Calu3 (cell line): ENCODE data around the gene AKIRIN1. TPM values are rescaled to one million over a fixed set of nuclear protein-coding genes. Genes with fewer than 3 reads are reported as not detected.
"Not testable (repeated sequence)": the region's sequence is repeated elsewhere in the genome, so short reads cannot be mapped to it uniquely, and the experiment has no call there.

ENCODE experiments used
- BruUV-seq: library from RNA; stranded (reverse); fragments of 400-500 nt; replicated peaks from 2 replicates; lab custom pipeline; 2021; lab: Mats Ljungman, UMichigan
- CTCF ChIA-PET: fragments of 300-600 bp; sonication (Branson Sonifier 250); formaldehyde crosslinking; loops from one replicate; lab custom pipeline; 2022; ENCODE audit warnings: antibody characterized with exemption; lab: Charles Lee
- DNase-seq: peaks from one replicate; pipeline ENCODE4 v3.0.0; 2022
- H3K27ac Mint-ChIP-seq: one replicate; pipeline ENCODE4 v1.8.0; 2022; ENCODE audit warnings: mixed read lengths; ENCODE audit not compliant: unreplicated experiment
- H3K27me3 Mint-ChIP-seq: one replicate; pipeline ENCODE4 v1.8.0; 2022; ENCODE audit warnings: mixed read lengths; ENCODE audit not compliant: unreplicated experiment
- H3K36me3 Mint-ChIP-seq: one replicate; pipeline ENCODE4 v1.8.0; 2022; ENCODE audit warnings: mild to moderate bottlenecking, moderate library complexity, mixed read lengths; ENCODE audit not compliant: insufficient read depth, unreplicated experiment
- H3K4me1 Mint-ChIP-seq: one replicate; pipeline ENCODE4 v1.8.0; 2022; ENCODE audit warnings: mild to moderate bottlenecking, low read depth, mixed read lengths; ENCODE audit not compliant: unreplicated experiment
- H3K4me3 Mint-ChIP-seq: one replicate; pipeline ENCODE4 v1.8.0; 2022; ENCODE audit warnings: mild to moderate bottlenecking, low read depth, moderate library complexity, mixed read lengths; ENCODE audit not compliant: unreplicated experiment
- H3K9me3 Mint-ChIP-seq: one replicate; pipeline ENCODE4 v1.8.0; 2022; ENCODE audit warnings: low read depth, mixed read lengths; ENCODE audit not compliant: unreplicated experiment
- intact Hi-C: fragments of 100-400 bp; cut with micrococcal nuclease; formaldehyde crosslinking; loops from one replicate; pipeline ENCODE4 v1.10.0; 2022; ENCODE audit not compliant: unreplicated experiment
- total RNA-seq: library from RNA; stranded (reverse); gene quantifications from 2 replicates; pipeline ENCODE4 v1.2.3, GENCODE V29; 2022
- TF ChIP-seq, protein P1 (sequence below): fragments of 200-600 bp; IDR thresholded peaks from one replicate; pipeline ENCODE4 v1.8.0; 2022; ENCODE audit warnings: antibody characterized with exemption; ENCODE audit not compliant: unreplicated experiment

AKIRIN1 gene
- total RNA-seq, 1 experiment from 2014 or later = 69.1 TPM

DNA sequence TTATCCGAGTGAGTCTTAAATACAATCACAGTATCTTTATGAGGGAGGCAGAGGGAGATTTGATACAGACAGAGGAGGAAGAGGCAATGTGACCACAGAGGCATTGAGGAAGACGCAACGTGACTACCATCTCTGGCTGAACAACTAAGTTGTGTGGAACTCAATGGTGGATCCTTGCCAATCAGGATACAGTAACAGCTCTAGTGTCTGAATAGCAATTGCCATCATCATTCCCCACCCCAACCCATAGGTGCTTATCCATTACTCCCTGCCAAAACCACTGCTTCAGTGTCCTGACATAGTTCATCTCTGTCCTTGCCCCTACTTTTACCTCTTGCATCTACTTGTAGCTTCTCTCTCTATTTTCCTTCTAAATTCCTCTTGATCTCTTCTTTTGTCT is 29.0 kb upstream of the AKIRIN1 start:
- TF ChIP-seq, protein P1, sequence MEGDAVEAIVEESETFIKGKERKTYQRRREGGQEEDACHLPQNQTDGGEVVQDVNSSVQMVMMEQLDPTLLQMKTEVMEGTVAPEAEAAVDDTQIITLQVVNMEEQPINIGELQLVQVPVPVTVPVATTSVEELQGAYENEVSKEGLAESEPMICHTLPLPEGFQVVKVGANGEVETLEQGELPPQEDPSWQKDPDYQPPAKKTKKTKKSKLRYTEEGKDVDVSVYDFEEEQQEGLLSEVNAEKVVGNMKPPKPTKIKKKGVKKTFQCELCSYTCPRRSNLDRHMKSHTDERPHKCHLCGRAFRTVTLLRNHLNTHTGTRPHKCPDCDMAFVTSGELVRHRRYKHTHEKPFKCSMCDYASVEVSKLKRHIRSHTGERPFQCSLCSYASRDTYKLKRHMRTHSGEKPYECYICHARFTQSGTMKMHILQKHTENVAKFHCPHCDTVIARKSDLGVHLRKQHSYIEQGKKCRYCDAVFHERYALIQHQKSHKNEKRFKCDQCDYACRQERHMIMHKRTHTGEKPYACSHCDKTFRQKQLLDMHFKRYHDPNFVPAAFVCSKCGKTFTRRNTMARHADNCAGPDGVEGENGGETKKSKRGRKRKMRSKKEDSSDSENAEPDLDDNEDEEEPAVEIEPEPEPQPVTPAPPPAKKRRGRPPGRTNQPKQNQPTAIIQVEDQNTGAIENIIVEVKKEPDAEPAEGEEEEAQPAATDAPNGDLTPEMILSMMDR = no peak
- Mint-ChIP-seq H3K4me3 (no peak overlapping the region), H3K9me3 (no peaks in the 10 kb centered on the region), H3K36me3 (no peaks in the 10 kb centered on the region), H3K27ac (no peak overlapping the region), H3K27me3 (no peaks in the 10 kb centered on the region), H3K4me1 (peaks cover 30% of the 10 kb centered on the region)
- DNase-seq = no peak
- no TSS peak for BruUV-seq
- intact Hi-C loops = no loop called here
- CTCF ChIA-PET = no interaction called here

DNA sequence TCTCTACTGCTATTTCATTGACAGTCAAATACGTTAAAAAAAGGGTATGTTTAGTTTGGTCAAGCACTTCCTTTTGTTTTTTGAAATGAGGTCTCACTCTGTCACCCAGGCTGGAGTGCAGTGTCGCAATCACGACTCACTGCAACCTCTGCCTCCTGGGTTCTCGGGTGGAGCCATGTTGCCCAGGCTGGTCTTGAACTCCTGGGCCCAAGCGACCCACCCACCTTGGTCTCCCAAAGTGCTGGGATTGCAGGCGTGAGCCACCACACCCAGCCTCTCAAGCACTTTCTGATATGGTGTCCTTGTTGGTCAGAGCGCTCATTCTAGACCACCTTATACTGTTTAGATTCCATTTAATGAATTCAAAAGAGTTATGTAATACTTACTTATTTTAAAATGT is 28.5 kb upstream of the AKIRIN1 start:
- H3K4me1 Mint-ChIP-seq = peaks cover 30% of the 10 kb centered on the region
- intact Hi-C loops = no loop called here
- no TSS peak for BruUV-seq
- no peak for DNase-seq
- H3K36me3 Mint-ChIP-seq = no peaks in the 10 kb centered on the region
- H3K4me3 Mint-ChIP-seq = no peak overlapping the region
- no peak overlapping the region for H3K27ac Mint-ChIP-seq
- TF ChIP-seq, protein P1 = no peak
- H3K27me3 Mint-ChIP-seq = no peaks in the 10 kb centered on the region
- H3K9me3 Mint-ChIP-seq = no peaks in the 10 kb centered on the region
- CTCF ChIA-PET = no interaction called here

DNA sequence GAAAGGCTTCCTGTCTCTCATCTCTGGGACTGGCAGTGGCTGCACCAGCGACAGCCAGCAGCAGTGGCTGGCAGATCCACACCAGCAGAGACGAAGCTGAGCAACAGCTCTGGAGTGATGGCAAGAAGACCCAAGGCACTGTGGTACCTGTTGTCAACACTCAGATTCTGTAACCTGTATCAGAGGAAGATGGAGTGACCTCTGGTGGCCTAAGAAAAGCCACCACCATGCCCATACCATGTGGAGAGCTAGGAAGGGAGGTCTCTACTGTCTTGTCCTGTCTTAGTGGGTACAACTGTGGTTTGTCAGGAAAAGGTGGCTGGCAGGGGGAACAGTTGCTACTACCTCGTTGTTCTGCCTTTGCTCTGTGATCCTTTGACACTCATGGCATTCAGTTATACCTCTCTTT is 26.9 kb upstream of the AKIRIN1 start:
- intact Hi-C loops = no loop called here
- H3K27ac Mint-ChIP-seq = no peak overlapping the region
- H3K36me3 Mint-ChIP-seq = no peaks in the 10 kb centered on the region
- no peaks in the 10 kb centered on the region for H3K9me3 Mint-ChIP-seq
- H3K4me3 Mint-ChIP-seq = no peak overlapping the region
- H3K4me1 Mint-ChIP-seq = peaks cover 32% of the 10 kb centered on the region
- TF ChIP-seq, protein P1 = no peak
- CTCF ChIA-PET = no interaction called here
- no peaks in the 10 kb centered on the region for H3K27me3 Mint-ChIP-seq
- no TSS peak for BruUV-seq
- peak; percentile 17 for DNase-seq

DNA sequence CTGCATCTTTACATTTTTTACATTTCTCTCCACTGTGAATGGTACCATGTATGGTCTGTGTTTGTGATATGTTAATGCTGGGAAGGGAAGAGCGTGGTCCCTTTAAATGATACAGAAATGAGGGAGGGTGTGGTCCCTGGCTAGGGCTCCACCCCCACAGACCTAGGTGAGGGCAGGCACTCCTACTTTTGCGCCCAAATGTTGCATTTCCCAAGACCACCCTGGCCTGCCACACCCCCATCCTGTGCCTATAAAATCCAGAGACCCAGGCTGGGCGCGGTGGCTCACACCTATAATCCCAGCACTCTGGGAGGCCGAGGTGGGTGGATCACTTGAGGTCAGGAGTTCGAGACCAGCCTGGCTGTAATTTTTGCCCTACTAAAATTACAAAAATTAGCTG is 17.9 kb upstream of the AKIRIN1 start:
- CTCF ChIA-PET, H3K36me3 Mint-ChIP-seq, H3K9me3 Mint-ChIP-seq, DNase-seq, intact Hi-C loops, H3K27ac Mint-ChIP-seq, BruUV-seq, H3K4me3 Mint-ChIP-seq, H3K27me3 Mint-ChIP-seq: not testable (repeated sequence)
- peaks cover 18% of the 10 kb centered on the region for H3K4me1 Mint-ChIP-seq

DNA sequence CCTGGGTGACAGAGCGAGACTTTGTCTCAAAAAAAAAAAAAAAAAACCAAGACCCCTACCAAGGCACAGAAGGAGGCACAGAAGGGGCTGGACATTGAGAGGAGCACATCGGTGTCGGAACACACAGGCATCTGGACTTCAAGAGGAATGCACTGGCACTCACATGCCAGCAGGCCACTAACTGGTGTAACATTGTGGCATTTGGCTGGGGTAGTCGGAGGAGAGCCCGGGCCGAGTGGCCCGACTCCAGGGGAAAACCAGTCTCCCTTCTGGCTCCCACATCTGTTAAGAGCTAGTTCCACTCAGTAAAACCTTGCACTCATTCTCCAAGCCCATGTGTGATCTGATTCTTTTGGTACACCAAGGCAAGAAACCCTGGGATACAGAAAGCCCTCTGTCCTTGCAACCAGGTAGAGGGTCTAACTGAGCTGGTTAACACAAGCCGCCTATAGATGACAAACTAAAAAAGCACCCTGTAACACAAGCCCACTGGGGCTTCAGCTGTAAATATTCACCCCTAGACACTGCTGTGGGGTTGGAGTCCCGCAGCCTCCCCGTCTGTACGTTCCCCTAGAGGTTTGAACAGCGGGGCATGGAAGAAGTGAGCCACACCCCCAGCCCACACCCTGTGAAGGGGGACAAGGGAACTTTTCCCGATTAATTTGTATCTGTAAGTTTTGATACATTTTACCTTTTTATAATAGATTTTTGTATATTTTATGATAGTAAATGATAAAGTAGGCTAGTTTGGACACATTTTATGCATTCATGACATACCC is 17.2 kb upstream of the AKIRIN1 start:
- Mint-ChIP-seq H3K27ac (no peak overlapping the region), H3K36me3 (no peaks in the 10 kb centered on the region), H3K4me1 (peaks cover 13% of the 10 kb centered on the region), H3K4me3 (no peak overlapping the region), H3K27me3 (no peaks in the 10 kb centered on the region), H3K9me3 (peaks cover 5% of the 10 kb centered on the region)
- TF ChIP-seq, protein P1 = no peak
- BruUV-seq = no TSS peak
- DNase-seq = no peak
- intact Hi-C loops = no loop called here
- CTCF ChIA-PET = no interaction called here

DNA sequence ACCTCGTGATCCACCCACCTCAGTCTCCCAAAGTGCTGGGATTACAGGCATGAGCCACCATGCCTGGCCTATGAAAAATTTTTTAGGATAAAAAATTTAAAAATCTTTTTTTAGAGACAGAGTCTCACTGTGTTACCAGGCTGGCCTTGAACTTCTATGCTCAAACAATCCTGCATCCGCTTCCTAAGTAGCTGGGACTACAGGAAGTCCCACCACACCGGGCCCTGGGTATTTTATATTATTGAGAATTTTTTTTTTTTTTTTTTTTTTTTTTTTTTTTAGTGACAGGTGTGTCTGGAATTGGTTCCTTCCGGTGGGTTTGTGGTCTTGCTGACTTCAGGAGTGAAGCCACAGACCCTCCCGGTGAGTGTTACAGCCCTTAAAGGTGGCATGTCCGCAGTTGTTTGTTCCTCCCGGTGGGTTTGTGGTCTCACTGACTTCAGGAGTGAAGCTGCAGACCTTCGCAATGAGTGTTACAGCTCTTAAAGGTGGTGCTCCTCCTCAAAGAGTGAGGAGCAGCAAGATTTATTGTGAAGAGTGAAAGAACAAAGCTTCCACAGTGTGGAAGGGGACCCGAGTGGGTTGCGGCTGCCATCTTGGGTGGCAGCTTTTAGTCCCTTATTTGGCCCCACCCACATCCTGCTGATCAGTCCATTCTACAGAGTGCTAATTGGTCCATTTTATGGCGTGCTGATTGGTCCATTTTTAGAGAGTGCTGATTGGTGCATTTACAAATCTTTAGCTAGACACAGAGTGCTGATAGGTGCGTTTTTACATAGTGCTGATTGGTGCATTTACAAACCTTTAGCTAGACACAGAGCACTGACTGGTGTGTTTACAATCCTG is 13.5 kb upstream of the AKIRIN1 start:
- DNase-seq, H3K36me3 Mint-ChIP-seq, intact Hi-C loops, H3K27me3 Mint-ChIP-seq, BruUV-seq, H3K27ac Mint-ChIP-seq, H3K9me3 Mint-ChIP-seq, H3K4me3 Mint-ChIP-seq, CTCF ChIA-PET, H3K4me1 Mint-ChIP-seq: not testable (repeated sequence)

DNA sequence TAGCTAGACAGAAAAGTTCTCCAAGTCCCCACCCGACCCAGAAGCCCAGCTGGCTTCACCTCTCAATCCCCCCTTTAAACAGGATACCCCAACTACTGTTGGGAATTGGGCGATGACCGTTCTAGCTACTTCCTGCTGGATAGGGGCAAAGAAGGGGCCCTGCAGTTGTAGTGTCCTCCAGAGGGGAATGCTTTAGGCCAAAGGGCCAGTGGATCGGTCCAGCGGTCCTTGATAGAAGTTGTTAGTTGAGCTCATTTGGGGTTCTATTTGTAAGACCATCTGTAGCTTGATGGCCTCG is 12.9 kb upstream of the AKIRIN1 start:
- H3K9me3 Mint-ChIP-seq, H3K27ac Mint-ChIP-seq, intact Hi-C loops, CTCF ChIA-PET, H3K27me3 Mint-ChIP-seq, H3K4me1 Mint-ChIP-seq, BruUV-seq, H3K4me3 Mint-ChIP-seq, DNase-seq, H3K36me3 Mint-ChIP-seq: not testable (repeated sequence)
